KG1 (cell line): ENCODE measurements around the gene TRIM29.

Experiments used
- DNase-seq: peaks from one replicate; lab custom pipeline; 2025; lab: John Stamatoyannopoulos, UW

The TRIM29 gene

GRCh38 chr11:120061761-120062560, 76.0 kb downstream of the TRIM29 start:
- no peak for DNase-seq
